PFSK-1 (cell line): ENCODE measurements around the gene CARD10.

Experiments
- SIN3A ChIP-seq: IDR thresholded peaks from 2 replicates; pipeline ENCODE4 v1.6.1; 2012; ENCODE audit warnings: mild to moderate bottlenecking, low read length, moderate library complexity, borderline replicate concordance; ENCODE audit not compliant: insufficient read depth
- TAF1 ChIP-seq: IDR thresholded peaks from 2 replicates; pipeline ENCODE4 v1.6.1; 2012; ENCODE audit warnings: low read length, control low read depth, borderline replicate concordance; ENCODE audit not compliant: insufficient read depth

DNA sequence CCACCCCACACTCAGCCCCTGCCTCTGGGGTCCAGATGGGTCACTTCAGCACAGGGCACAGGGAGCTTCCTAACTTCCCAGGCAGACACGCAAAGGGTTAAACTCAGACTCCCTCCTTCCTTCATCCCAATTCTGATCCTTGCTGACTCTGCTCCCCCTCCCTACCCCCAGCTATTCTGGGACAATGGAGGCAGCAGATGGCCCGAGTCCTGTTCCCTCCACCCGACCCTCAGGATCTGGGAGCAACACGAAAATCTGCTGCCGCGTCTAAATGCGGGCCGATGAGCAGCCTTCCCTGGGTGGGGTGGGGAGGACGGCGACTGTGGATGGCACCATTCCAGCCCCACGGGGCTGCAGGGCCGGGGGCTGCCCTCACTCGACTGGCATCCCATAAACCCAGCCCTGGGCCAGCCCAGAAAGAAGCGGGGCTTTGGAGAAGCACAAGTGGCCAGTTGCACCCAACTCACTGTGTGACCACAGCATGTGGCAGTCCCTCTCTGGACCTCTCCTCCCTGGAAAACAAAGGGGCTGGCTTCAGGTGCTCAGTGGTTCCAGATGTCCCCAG, 51.7 kb downstream of the CARD10 start:
- TF ChIP-seq SIN3A (no peak), TAF1 (no peak)
